PC-3 (cell line): ENCODE results near the gene SCLY. TPM values are rescaled to one million over a fixed set of nuclear protein-coding genes. Genes with fewer than 3 reads are reported as not detected.

Source experiments
- ATAC-seq: fragments of 200-7000 bp; cut with Tn5 transposase; 2 replicates; pipeline ENCODE4 v1.9.1; 2020; ENCODE audit warnings: mild to moderate bottlenecking, moderate library complexity
- BruUV-seq: library from RNA; stranded (reverse); fragments of 400-500 nt; replicated peaks from 2 replicates; lab custom pipeline; 2021; lab: Mats Ljungman, UMichigan
- CTCF ChIA-PET: fragments of 300-600 bp; sonication (Branson Sonifier 250); formaldehyde crosslinking; loops from one replicate; lab custom pipeline; 2022; ENCODE audit warnings: antibody characterized with exemption; lab: Charles Lee
- POLR2A ChIA-PET: fragments of 300-600 bp; sonication (Branson Sonifier 250); formaldehyde crosslinking; loops from one replicate; lab custom pipeline; 2022; ENCODE audit warnings: antibody characterized with exemption; ENCODE audit not compliant: unreplicated experiment; lab: Charles Lee
- DNase-seq: peaks from one replicate; pipeline ENCODE4 v3.0.0-alpha.2; 2015
- H2AFZ ChIP-seq: fragments of 300-600 bp; sonication (generic); 2 replicates; pipeline ENCODE4 v1.6.0; 2016; ENCODE audit warnings: antibody characterized with exemption, low read length
- H3F3A ChIP-seq: fragments of 300-600 bp; sonication (generic); one replicate; pipeline ENCODE4 v1.6.0; 2017; ENCODE audit warnings: antibody characterized with exemption, low read length, control low read depth, mild to moderate bottlenecking; ENCODE audit not compliant: unreplicated experiment
- H3K27ac ChIP-seq: fragments of 300-600 bp; sonication (generic); 2 replicates; pipeline ENCODE4 v1.5.1; 2016; ENCODE audit warnings: mild to moderate bottlenecking, low read length
- H3K27me3 ChIP-seq: fragments of 300-600 bp; sonication (generic); 2 replicates; pipeline ENCODE4 v1.6.1; 2016; ENCODE audit warnings: low read length, mixed read lengths
- H3K36me3 ChIP-seq: fragments of 300-600 bp; sonication (generic); 2 replicates; pipeline ENCODE4 v1.6.1; 2016; ENCODE audit warnings: low read depth, mixed run types, low read length, mixed read lengths
- H3K4me1 ChIP-seq: fragments of 300-600 bp; sonication (generic); 2 replicates; pipeline ENCODE4 v1.5.1; 2016; ENCODE audit warnings: low read length; ENCODE audit not compliant: insufficient read depth
- H3K4me2 ChIP-seq: fragments of 300-600 bp; sonication (generic); 2 replicates; pipeline ENCODE4 v1.6.0; 2016; ENCODE audit warnings: low read length
- H3K4me3 ChIP-seq: fragments of 300-600 bp; sonication (generic); 2 replicates; pipeline ENCODE4 v1.5.1; 2016; ENCODE audit warnings: mild to moderate bottlenecking, low read length, mixed read lengths
- H3K79me2 ChIP-seq: fragments of 300-600 bp; sonication (generic); 2 replicates; pipeline ENCODE4 v1.6.1; 2017; ENCODE audit warnings: low read length, mixed read lengths
- H3K9ac ChIP-seq: fragments of 300-600 bp; sonication (generic); 2 replicates; pipeline ENCODE4 v1.6.0; 2016; ENCODE audit warnings: mild to moderate bottlenecking, low read length
- H3K9me2 ChIP-seq: fragments of 300-600 bp; sonication (generic); replicated peaks from 2 replicates; pipeline ENCODE4 v1.6.1; 2016; ENCODE audit warnings: mixed run types, low read length, mixed read lengths
- H3K9me3 ChIP-seq: fragments of 300-600 bp; sonication (generic); 2 replicates; pipeline ENCODE4 v1.6.1; 2016; ENCODE audit warnings: low read length, mixed read lengths
- H4K20me1 ChIP-seq: fragments of 300-600 bp; sonication (generic); 2 replicates; pipeline ENCODE4 v1.6.1; 2016; ENCODE audit warnings: low read length, mixed read lengths
- CTCF ChIP-seq: fragments of 300-600 bp; sonication (generic); conservative IDR thresholded peaks from 2 replicates; pipeline ENCODE4 v1.5.1; 2017; ENCODE audit warnings: antibody characterized with exemption, low read depth, mild to moderate bottlenecking, low read length
- EZH2 ChIP-seq: fragments of 300-600 bp; sonication (generic); IDR thresholded peaks from one replicate; pipeline ENCODE4 v1.6.1; 2017; ENCODE audit warnings: antibody characterized with exemption, mild to moderate bottlenecking, low read length; ENCODE audit not compliant: unreplicated experiment
- EZH2phosphoT487 ChIP-seq: fragments of 300-600 bp; sonication (generic); IDR thresholded peaks from 2 replicates; pipeline ENCODE4 v1.6.1; 2018; ENCODE audit warnings: mild to moderate bottlenecking, antibody characterized with exemption, low read length, borderline replicate concordance
- intact Hi-C: fragments of 100-400 bp; cut with micrococcal nuclease; formaldehyde crosslinking; loops from 2 replicates; pipeline ENCODE4 v1.9.0; 2023
- total RNA-seq: library from RNA; depleted of rRNA; stranded (reverse); fragments of >200 nt; gene quantifications from 2 replicates; pipeline ENCODE4 v1.2.3, GENCODE V29; 2014

Gene SCLY
- total RNA-seq, 1 experiment from 2014 or later = 23.1 TPM

GRCh38 chr2:238090887-238091286 is 30.1 kb downstream of the SCLY start:
- no peaks in the 10 kb centered on the region for H3K4me1 ChIP-seq
- no peak overlapping the region for H3K9ac ChIP-seq
- DNase-seq = no peak
- H3K9me2 ChIP-seq = no peaks in the 10 kb centered on the region
- H2AFZ ChIP-seq = no peak overlapping the region
- intact Hi-C loops = no loop called here
- no peaks in the 10 kb centered on the region for H4K20me1 ChIP-seq
- no peaks in the 10 kb centered on the region for H3K27me3 ChIP-seq
- ATAC-seq = no peak
- no peaks in the 10 kb centered on the region for H3K79me2 ChIP-seq
- no peaks in the 10 kb centered on the region for H3F3A ChIP-seq
- H3K36me3 ChIP-seq = no peaks in the 10 kb centered on the region
- no peak for TF ChIP-seq EZH2phosphoT487
- no peak for TF ChIP-seq EZH2
- no peak for TF ChIP-seq CTCF
- H3K4me2 ChIP-seq = no peak overlapping the region
- H3K27ac ChIP-seq = no peak overlapping the region
- ChIA-PET POLR2A (no interaction called here), CTCF (interaction anchor here (0.6 kb wide), 1 partner anchor 132 kb away, joined by 4 read pairs; no protein-coding TSS in a partner anchor)
- no peaks in the 10 kb centered on the region for H3K9me3 ChIP-seq
- BruUV-seq = no TSS peak
- no peak overlapping the region for H3K4me3 ChIP-seq

GRCh38 chr2:238091436-238092060 is 30.7 kb downstream of the SCLY start:
- ATAC-seq = no peak
- Histone ChIP-seq H3K27ac (no peak overlapping the region), H3K9ac (no peak overlapping the region)

More at GRCh38 chr2:238091436-238092060, 30.7 kb downstream of the SCLY start:
- Histone ChIP-seq H3K79me2 (no peaks in the 10 kb centered on the region), H3K36me3 (no peaks in the 10 kb centered on the region), H3F3A (no peaks in the 10 kb centered on the region), H2AFZ (no peak overlapping the region), H3K4me1 (no peaks in the 10 kb centered on the region), H4K20me1 (no peaks in the 10 kb centered on the region), H3K9me3 (no peaks in the 10 kb centered on the region), H3K27me3 (no peaks in the 10 kb centered on the region), H3K4me2 (no peak overlapping the region), H3K9me2 (no peaks in the 10 kb centered on the region), H3K4me3 (no peak overlapping the region)
- BruUV-seq = no TSS peak
- DNase-seq = no peak
- CTCF ChIA-PET = interaction anchor here (0.6 kb wide), 1 partner anchor 131 kb away, joined by 4 read pairs; no protein-coding TSS in a partner anchor
- POLR2A ChIA-PET = no interaction called here
- intact Hi-C loops = no loop called here
- TF ChIP-seq CTCF (no peak), EZH2phosphoT487 (no peak), EZH2 (no peak)
